Measurements from ENCODE around the gene THSD4.
"Not testable (repeated sequence)": the region's sequence is repeated elsewhere in the genome, so short reads cannot be mapped to it uniquely, and the experiment has no call there.

Gene THSD4

GRCh38 chr15:71349336-71349735 lies 234.1 kb downstream of the THSD4 start:
- no peak for DNase-seq (ENCODE audit: low read depth, low spot score)

- DNase-seq (ENCODE audit: low read depth, low spot score): no peak
These were observed 234.7 kb downstream of the THSD4 start for GRCh38 chr15:71349736-71350526.

- no peak for DNase-seq (ENCODE audit: low read depth, low spot score)
These were observed 235.5 kb downstream of the THSD4 start for GRCh38 chr15:71350622-71351378.

- DNase-seq (ENCODE audit: low read depth, low spot score): no peak
These were observed 236.9 kb downstream of the THSD4 start for GRCh38 chr15:71352125-71352524.

- no peak for DNase-seq (ENCODE audit: low read depth, low spot score)
These were observed 237.5 kb downstream of the THSD4 start for GRCh38 chr15:71352765-71353164.

- DNase-seq (ENCODE audit: low read depth, low spot score): no peak
These were observed 237.9 kb downstream of the THSD4 start for GRCh38 chr15:71353171-71353570.

GRCh38 chr15:71355268-71355667 lies 240.0 kb downstream of the THSD4 start:
- no peak for DNase-seq (ENCODE audit: low read depth, low spot score)

- no peak for DNase-seq (ENCODE audit: low read depth, low spot score)
These were observed 242.1 kb downstream of the THSD4 start for GRCh38 chr15:71357321-71357732.

GRCh38 chr15:71357967-71358366 lies 242.7 kb downstream of the THSD4 start:
- no peak for DNase-seq (ENCODE audit: low read depth, low spot score)

- no peak for DNase-seq (ENCODE audit: low read depth, low spot score)
These were observed 244.0 kb downstream of the THSD4 start for GRCh38 chr15:71359246-71359645.

GRCh38 chr15:71362556-71362955 lies 247.3 kb downstream of the THSD4 start:
- DNase-seq (ENCODE audit: low read depth, low spot score): no peak

GRCh38 chr15:71362987-71363968 lies 248.0 kb downstream of the THSD4 start:
- DNase-seq (ENCODE audit: low read depth, low spot score): no peak

GRCh38 chr15:71364117-71364584 lies 248.9 kb downstream of the THSD4 start:
- DNase-seq (ENCODE audit: low read depth, low spot score): no peak

GRCh38 chr15:71366522-71366921 lies 251.3 kb downstream of the THSD4 start:
- no peak for DNase-seq (ENCODE audit: low read depth, low spot score)

GRCh38 chr15:71366926-71367325 lies 251.7 kb downstream of the THSD4 start:
- DNase-seq (ENCODE audit: low read depth, low spot score): no peak

- DNase-seq (ENCODE audit: low read depth, low spot score): not testable (repeated sequence)
These were observed 252.5 kb downstream of the THSD4 start for GRCh38 chr15:71367737-71368136.

GRCh38 chr15:71372769-71373168 lies 257.5 kb downstream of the THSD4 start:
- DNase-seq (ENCODE audit: low read depth, low spot score): not testable (repeated sequence)

- no peak for DNase-seq (ENCODE audit: low read depth, low spot score)
These were observed 258.6 kb downstream of the THSD4 start for GRCh38 chr15:71373917-71374316.

GRCh38 chr15:71374607-71375352 lies 259.5 kb downstream of the THSD4 start:
- no peak for DNase-seq (ENCODE audit: low read depth, low spot score)

GRCh38 chr15:71375934-71376333 lies 260.7 kb downstream of the THSD4 start:
- no peak for DNase-seq (ENCODE audit: low read depth, low spot score)

GRCh38 chr15:71379893-71380292 lies 264.6 kb downstream of the THSD4 start:
- no peak for DNase-seq (ENCODE audit: low read depth, low spot score)
